A549 (cell line): ENCODE data around the gene LSM14B.

Source experiments
- HOXA7 ChIP-seq: fragments of 250-450 bp; sonication (Bioruptor Pico); IDR thresholded peaks from 2 replicates; pipeline ENCODE4 v1.5.0; 2020; ENCODE audit warnings: mild to moderate bottlenecking, moderate library complexity
- MAFK ChIP-seq: fragments of 450-650 bp; IDR thresholded peaks from 2 replicates; pipeline ENCODE4 v1.6.1; 2014; ENCODE audit not compliant: partially characterized antibody
- MYC ChIP-seq: IDR thresholded peaks from 2 replicates; pipeline ENCODE4 v1.6.1; 2012; ENCODE audit warnings: mild to moderate bottlenecking, inconsistent platforms, low read length, improper control_type of control experiment, borderline replicate concordance
- POLR2A ChIP-seq: IDR thresholded peaks from 2 replicates; pipeline ENCODE4 v1.6.1; 2012; ENCODE audit warnings: mild to moderate bottlenecking, low read length
- RCOR1 ChIP-seq: fragments of 150-350 bp; IDR thresholded peaks from 2 replicates; pipeline ENCODE4 v1.6.1; 2014; ENCODE audit warnings: antibody characterized with exemption, low read length, low read depth
- SMC3 ChIP-seq: fragments of >200 bp; sonication (Bioruptor Twin); formaldehyde crosslinking; IDR thresholded peaks from 3 replicates; pipeline ENCODE4 v1.6.1; 2018; ENCODE audit warnings: inconsistent platforms
- TF ChIP-seq, protein P1 (sequence below): fragments of >200 bp; sonication (Bioruptor Twin); formaldehyde crosslinking; IDR thresholded peaks from 3 replicates; pipeline ENCODE4 v1.5.1; 2016

DNA sequence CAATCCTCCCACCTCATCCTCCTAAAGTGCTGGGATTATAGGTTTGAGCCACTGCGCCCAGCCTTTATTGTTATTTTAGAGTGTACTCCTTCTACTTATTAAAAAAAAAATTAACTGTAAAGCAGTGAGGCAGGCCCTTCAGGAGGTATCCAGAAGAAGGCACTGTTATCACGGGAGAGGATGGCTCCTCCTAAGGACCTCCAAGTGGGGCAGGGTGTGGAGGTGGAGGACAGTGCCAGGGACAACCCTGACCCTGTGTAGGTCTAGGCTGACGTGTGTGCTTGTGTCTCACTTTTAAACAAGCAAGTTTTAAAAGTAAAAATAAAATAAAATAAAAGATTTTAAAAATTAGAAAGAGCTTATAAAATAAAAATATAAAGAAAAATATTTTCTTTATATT is 32.9 kb upstream of the LSM14B start:
- TF ChIP-seq, protein P1, sequence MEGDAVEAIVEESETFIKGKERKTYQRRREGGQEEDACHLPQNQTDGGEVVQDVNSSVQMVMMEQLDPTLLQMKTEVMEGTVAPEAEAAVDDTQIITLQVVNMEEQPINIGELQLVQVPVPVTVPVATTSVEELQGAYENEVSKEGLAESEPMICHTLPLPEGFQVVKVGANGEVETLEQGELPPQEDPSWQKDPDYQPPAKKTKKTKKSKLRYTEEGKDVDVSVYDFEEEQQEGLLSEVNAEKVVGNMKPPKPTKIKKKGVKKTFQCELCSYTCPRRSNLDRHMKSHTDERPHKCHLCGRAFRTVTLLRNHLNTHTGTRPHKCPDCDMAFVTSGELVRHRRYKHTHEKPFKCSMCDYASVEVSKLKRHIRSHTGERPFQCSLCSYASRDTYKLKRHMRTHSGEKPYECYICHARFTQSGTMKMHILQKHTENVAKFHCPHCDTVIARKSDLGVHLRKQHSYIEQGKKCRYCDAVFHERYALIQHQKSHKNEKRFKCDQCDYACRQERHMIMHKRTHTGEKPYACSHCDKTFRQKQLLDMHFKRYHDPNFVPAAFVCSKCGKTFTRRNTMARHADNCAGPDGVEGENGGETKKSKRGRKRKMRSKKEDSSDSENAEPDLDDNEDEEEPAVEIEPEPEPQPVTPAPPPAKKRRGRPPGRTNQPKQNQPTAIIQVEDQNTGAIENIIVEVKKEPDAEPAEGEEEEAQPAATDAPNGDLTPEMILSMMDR, result no peak
- TF ChIP-seq RCOR1 (no peak), SMC3 (no peak), POLR2A (no peak), MAFK (no peak), HOXA7 (CRISPR knock-in tag) (no peak), MYC (no peak)
